ENCODE data around the gene PRR19.

Gene PRR19

GRCh38 chr19:42316223-42317211 is 14.6 kb downstream of the PRR19 start:
- H3K4me3 ChIP-seq (replicated peaks; ENCODE audit: insufficient read depth, low read length) = peak overlapping the region; percentile 23
- no peak overlapping the region for H3K27ac ChIP-seq (replicated peaks)
- H3K27me3 ChIP-seq (ENCODE audit: insufficient read depth, poor library complexity, severe bottlenecking) = peaks cover 17% of the 10 kb centered on the region
- TF ChIP-seq, protein P1, sequence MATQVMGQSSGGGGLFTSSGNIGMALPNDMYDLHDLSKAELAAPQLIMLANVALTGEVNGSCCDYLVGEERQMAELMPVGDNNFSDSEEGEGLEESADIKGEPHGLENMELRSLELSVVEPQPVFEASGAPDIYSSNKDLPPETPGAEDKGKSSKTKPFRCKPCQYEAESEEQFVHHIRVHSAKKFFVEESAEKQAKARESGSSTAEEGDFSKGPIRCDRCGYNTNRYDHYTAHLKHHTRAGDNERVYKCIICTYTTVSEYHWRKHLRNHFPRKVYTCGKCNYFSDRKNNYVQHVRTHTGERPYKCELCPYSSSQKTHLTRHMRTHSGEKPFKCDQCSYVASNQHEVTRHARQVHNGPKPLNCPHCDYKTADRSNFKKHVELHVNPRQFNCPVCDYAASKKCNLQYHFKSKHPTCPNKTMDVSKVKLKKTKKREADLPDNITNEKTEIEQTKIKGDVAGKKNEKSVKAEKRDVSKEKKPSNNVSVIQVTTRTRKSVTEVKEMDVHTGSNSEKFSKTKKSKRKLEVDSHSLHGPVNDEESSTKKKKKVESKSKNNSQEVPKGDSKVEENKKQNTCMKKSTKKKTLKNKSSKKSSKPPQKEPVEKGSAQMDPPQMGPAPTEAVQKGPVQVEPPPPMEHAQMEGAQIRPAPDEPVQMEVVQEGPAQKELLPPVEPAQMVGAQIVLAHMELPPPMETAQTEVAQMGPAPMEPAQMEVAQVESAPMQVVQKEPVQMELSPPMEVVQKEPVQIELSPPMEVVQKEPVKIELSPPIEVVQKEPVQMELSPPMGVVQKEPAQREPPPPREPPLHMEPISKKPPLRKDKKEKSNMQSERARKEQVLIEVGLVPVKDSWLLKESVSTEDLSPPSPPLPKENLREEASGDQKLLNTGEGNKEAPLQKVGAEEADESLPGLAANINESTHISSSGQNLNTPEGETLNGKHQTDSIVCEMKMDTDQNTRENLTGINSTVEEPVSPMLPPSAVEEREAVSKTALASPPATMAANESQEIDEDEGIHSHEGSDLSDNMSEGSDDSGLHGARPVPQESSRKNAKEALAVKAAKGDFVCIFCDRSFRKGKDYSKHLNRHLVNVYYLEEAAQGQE (IDR thresholded peaks at IDR 0.05; ENCODE audit: insufficient replicate concordance, low read depth) = no peak
- TF ChIP-seq POLR2AphosphoS5 (IDR thresholded peaks at IDR 0.05; ENCODE audit: low read depth) (0 out of 2 replicates have a peak, but pooled peaks have one; percentile 16), GABPA (IDR thresholded peaks at IDR 0.05; ENCODE audit: low read depth) (peak; percentile 39), SPI1 (IDR thresholded peaks at IDR 0.05; ENCODE audit: borderline replicate concordance, low read depth) (no peak)
- TF ChIP-seq, protein P2, sequence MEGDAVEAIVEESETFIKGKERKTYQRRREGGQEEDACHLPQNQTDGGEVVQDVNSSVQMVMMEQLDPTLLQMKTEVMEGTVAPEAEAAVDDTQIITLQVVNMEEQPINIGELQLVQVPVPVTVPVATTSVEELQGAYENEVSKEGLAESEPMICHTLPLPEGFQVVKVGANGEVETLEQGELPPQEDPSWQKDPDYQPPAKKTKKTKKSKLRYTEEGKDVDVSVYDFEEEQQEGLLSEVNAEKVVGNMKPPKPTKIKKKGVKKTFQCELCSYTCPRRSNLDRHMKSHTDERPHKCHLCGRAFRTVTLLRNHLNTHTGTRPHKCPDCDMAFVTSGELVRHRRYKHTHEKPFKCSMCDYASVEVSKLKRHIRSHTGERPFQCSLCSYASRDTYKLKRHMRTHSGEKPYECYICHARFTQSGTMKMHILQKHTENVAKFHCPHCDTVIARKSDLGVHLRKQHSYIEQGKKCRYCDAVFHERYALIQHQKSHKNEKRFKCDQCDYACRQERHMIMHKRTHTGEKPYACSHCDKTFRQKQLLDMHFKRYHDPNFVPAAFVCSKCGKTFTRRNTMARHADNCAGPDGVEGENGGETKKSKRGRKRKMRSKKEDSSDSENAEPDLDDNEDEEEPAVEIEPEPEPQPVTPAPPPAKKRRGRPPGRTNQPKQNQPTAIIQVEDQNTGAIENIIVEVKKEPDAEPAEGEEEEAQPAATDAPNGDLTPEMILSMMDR (IDR thresholded peaks at IDR 0.05; ENCODE audit: insufficient read depth, low read length) = no peak
- DNase-seq (ENCODE audit: low read depth in 1 of 2, low spot score in 1 of 2) = peak; percentile 50 to 68

DNA sequence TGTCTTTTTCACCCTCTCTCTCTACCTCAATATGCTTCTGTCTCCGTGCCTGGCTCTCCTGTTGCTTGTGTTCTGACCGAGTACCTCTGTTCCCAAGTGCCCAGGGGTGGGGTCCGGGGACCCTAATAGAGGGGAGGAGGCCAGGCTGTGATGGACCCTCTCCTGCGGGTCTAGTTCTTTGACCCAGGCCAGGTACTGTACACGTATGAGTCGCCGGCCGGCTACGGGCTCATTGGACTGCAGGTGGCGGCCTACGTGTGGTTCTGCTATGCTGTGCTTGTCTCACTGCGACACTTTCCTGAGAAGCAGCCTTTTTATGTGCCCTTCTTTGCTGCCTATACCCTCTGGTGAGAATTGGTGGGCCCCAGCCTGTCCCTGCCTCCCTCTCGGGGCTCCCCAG is 15.6 kb downstream of the PRR19 start:
- TF ChIP-seq SPI1 (IDR thresholded peaks at IDR 0.05; ENCODE audit: borderline replicate concordance, low read depth) = no peak
- TF ChIP-seq, protein P1 (IDR thresholded peaks at IDR 0.05; ENCODE audit: insufficient replicate concordance, low read depth) = no peak
- TF ChIP-seq, protein P2 (IDR thresholded peaks at IDR 0.05; ENCODE audit: insufficient read depth, low read length) = no peak
- peaks cover 11% of the 10 kb centered on the region for H3K27me3 ChIP-seq (ENCODE audit: insufficient read depth, poor library complexity, severe bottlenecking)
- DNase-seq (ENCODE audit: low read depth in 1 of 2, low spot score in 1 of 2) = no peak
- H3K27ac ChIP-seq (replicated peaks) = no peak overlapping the region
- H3K4me3 ChIP-seq (replicated peaks; ENCODE audit: insufficient read depth, low read length) = no peak overlapping the region

DNA sequence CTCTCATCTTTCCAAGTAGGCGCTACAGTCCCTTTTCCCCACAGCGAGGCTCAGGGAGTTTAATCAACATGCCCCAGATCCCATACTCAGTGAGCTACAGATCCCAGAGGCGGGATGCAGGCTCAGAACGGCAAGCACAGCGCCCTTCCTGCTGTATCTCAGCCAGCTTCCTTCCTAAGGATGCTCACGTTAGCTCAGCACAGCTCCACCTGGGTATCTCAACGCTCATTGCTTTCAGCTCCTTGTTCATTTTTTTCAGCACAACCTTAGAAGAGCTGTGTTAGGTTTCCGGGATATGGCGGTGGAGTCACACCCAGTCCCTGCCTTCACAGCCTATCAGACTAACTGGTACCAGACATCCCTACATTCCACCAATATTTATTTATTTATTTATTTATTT is 20.4 kb downstream of the PRR19 start:
- DNase-seq (ENCODE audit: low read depth in 1 of 2, low spot score in 1 of 2) = no peak
- H3K27me3 ChIP-seq (ENCODE audit: insufficient read depth, poor library complexity, severe bottlenecking) = peaks cover 7% of the 10 kb centered on the region
- no peak overlapping the region for H3K27ac ChIP-seq (replicated peaks)
- TF ChIP-seq, protein P2 (IDR thresholded peaks at IDR 0.05; ENCODE audit: insufficient read depth, low read length) = no peak
- TF ChIP-seq, protein P1 (IDR thresholded peaks at IDR 0.05; ENCODE audit: insufficient replicate concordance, low read depth) = no peak
- TF ChIP-seq POLR2AphosphoS5 (IDR thresholded peaks at IDR 0.05; ENCODE audit: low read depth) = no peak
- TF ChIP-seq GABPA (IDR thresholded peaks at IDR 0.05; ENCODE audit: low read depth) = no peak
- no peak for TF ChIP-seq SPI1 (IDR thresholded peaks at IDR 0.05; ENCODE audit: borderline replicate concordance, low read depth)
- no peak overlapping the region for H3K4me3 ChIP-seq (replicated peaks; ENCODE audit: insufficient read depth, low read length)

All from HL-60 (cell line).